HG03135 (cell line): ENCODE measurements around the gene HSFX1.
A peak's percentile ranks its signal among the peaks of the same experiment; 100 is the strongest.
"Not testable (repeated sequence)": the region's sequence is repeated elsewhere in the genome, so short reads cannot be mapped to it uniquely, and the experiment has no call there.

Experiments
- ATAC-seq: cut with Tn5 transposase; IDR thresholded peaks from one replicate; pipeline ENCODE4 v1.9.1; 2021; ENCODE audit warnings: mild to moderate bottlenecking, moderate library complexity; ENCODE audit not compliant: unreplicated experiment

The HSFX1 gene, protein sequence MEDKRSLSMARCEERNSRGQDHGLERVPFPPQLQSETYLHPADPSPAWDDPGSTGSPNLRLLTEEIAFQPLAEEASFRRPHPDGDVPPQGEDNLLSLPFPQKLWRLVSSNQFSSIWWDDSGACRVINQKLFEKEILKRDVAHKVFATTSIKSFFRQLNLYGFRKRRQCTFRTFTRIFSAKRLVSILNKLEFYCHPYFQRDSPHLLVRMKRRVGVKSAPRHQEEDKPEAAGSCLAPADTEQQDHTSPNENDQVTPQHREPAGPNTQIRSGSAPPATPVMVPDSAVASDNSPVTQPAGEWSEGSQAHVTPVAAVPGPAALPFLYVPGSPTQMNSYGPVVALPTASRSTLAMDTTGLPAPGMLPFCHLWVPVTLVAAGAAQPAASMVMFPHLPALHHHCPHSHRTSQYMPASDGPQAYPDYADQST

DNA sequence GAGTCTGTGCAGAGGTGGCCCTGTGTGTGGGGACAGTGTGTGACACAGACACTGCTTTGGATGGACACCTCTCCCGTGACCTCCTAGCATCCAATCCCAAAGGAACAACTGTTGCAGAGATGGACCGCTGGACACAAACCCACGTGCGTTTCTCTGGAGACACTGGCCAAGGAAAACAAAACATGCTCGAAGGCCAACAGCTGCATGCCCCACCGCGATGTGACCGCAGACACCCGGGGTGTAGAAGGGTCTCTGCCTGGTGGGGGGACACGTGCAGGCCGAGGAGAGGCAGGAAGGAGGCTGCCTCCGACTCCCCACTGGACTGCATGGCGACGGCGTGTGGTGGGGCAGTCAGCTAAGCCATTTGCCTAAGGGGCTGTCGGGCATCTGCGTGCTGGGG, at the start of gene HSFX1:
Gene HSFX1 (plus strand): TSS at position 301 of the 400 bp plus-strand sequence. CDS start 614 bp downstream, outside the sequence.
- not testable (repeated sequence) for ATAC-seq

GRCh38 chrX:149727308-149727707, 46.6 kb upstream of the HSFX1 start:
- not testable (repeated sequence) for ATAC-seq

DNA sequence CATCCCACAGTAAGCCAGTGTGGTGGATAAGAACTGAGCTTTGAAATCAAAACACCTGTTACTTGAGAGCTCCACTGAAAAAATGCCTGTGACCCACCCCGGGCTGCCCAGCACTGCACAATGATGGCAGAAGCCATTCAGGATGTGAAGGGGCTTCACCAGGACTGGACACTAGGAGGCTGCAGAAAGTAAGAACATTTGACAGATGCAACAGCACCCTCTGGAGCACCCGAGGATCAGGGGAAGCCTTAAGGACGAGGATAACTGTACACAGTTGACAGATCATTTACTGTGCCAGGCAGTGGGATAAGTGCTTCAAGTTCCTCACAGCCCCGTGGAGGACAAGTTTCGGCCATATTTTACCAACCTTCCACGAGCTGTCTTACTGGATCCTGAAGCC, 31.6 kb upstream of the HSFX1 start:
- not testable (repeated sequence) for ATAC-seq

DNA sequence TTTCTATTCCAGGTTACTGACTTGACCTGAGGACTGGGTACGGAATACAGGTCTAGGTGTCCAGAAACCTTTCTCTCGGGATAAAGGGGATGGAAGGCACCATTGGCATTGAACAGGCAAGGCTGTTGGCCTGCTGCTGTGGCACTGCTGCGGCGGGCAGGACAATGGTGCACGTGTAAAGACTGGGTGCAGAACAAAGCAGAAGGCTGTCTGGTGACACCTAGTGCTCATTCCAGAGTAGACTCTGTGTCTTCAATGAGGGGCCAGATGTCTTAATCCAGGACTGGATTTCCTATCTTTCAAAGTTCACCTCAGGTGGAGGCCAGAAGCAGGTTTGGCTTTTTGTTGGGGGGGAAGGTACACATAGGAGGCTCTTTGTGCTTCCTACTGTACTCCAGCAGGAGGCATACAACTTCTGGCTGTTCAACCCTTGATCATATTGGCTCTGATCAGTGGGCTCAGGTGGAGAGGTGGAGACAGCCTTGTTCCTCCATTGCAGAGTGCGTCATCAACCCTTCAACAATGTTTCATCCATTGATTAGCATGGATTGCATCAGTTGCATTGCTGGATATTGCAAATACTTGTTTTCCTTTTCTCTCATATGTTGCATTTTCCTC, 27.4 kb upstream of the HSFX1 start:
- not testable (repeated sequence) for ATAC-seq

GRCh38 chrX:149757206-149758067, 16.4 kb upstream of the HSFX1 start:
- ATAC-seq: no peak

DNA sequence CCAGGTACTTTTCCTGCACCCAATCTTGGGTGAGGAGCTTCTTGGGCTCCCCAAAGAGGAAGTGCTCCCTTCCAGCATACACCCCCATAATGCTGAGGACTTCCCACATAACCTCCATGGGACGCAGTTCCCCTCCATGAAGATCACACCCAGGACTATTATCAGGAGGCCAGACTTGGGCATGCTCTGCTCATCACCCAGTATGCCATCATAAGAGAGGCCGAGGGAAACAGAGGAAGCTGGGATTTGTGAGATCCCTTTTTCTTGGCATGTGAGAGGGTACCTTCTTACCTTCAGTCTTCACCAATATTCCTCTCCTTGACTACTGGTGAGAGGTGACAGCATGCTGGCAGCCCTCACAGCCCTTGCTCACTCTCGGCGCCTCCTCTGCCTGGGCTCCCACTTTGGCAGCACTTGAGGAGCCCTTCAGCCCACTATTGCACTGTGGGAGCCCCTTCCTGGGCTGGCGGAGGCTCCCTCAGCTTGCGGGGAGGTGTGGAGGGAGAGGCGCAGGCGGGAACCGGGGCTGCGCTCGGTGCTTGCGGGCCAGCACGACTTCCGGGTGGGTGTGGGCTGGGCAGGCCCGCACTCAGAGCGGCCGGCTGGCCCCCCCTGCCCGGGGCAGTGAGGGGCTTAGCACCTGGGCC, 15.7 kb upstream of the HSFX1 start:
- no peak for ATAC-seq

DNA sequence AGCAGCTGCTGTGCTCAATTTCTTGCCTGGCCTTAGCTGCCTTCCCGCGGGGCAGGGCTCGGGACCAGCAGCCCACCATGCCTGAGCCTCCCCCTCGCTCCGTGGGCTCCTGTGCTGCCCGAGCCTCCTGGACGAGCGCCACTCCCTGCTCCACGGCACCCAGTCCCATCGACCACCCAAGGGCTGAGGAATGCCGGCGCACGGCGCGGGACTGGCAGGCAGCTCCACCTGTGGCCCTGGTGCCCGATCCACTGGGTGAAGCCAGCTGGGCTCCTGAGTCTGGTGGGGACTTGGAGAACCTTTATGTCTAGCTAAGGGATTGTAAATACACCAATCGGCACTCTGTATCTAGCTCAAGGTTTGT, 15.2 kb upstream of the HSFX1 start:
- ATAC-seq: not testable (repeated sequence)

GRCh38 chrX:149759824-149760223, 14.0 kb upstream of the HSFX1 start:
- no peak for ATAC-seq

- no peak for ATAC-seq
These were observed 12.9 kb upstream of the HSFX1 start for GRCh38 chrX:149760965-149761364.

GRCh38 chrX:149761858-149762674, 11.8 kb upstream of the HSFX1 start:
- not testable (repeated sequence) for ATAC-seq

DNA sequence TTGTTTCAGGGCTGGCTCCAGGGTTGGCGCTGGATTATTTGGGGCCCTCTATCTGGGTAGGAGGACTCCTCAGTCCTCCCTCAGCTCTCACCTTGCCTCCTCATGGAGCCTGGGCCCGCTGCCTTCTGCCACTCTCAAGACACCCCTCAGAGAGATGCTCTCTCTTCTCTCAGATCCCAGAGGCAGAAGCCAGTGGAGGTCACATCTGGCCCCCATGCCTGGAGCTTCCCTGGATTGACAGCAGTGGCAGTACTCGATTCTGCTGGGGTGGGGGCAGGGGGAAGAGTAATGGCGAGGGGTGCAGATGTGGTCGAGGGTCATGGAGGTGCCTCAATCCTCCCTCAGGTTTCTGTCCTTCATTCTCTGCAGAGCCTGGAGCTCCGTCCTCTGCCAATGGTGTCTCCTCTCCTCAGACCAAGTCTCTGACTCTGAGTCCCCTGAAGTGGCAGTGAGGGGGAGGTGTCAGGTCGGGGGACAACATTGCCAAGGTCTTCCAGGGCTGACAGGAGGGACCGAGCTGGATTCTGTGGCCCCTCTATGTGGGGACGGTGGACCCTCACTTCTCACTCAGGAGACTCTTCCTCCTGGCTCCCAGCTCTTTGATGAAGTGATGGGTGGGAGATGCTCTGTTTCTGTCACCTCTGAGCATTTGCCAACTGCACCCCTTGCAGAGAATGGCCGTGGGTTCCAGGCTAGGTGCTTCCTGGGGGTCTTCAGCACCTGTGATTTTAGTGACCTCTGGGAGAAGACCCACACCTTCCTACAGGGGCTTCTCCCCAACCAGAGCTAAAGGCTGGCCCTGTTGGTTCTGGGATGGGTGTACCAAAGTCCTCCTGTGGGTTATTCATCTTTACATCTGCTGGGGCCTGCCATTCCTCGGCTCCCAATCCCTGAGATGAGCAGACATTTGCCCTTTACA, 10.9 kb upstream of the HSFX1 start:
- ATAC-seq: no peak

DNA sequence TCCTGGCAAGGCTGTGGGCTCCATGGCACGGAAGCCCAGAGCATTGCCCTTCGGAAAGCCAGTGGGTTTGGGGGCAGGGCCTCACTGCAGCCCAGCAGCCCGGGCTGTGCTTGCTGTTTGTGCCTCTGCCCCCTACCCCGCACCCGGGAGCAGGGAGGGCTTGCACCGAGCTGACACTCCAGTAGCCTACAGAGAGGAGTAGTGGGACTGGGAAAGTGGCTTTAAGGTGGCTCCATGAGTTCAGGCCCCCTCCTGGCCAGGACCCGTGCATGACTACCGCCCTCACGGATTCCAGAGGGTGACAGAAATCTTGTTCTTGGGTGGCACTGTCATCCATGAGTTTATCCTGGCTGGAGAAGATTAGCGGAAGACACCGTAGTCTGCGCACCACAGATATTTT, 3.5 kb upstream of the HSFX1 start:
- not testable (repeated sequence) for ATAC-seq

DNA sequence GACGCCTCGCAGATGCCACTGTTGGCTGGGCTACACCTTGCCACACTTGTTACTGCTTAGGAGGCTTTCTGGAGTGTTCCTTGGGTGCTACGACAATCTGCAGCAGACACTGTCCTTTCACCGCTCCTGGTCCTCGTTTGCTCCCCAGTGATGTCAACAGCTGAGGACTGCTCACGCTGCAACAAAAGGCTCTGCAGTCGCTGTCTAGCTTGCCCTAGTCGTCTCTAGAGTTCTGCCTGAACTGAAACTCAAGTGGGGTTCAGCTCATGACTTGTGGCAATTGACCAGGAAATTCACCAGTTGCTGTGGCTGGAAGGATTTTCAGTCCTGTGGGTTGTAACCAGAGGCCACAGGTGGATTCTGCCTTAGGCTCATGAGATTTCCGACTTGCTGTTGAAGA, 842 bp upstream of the HSFX1 start:
- not testable (repeated sequence) for ATAC-seq

DNA sequence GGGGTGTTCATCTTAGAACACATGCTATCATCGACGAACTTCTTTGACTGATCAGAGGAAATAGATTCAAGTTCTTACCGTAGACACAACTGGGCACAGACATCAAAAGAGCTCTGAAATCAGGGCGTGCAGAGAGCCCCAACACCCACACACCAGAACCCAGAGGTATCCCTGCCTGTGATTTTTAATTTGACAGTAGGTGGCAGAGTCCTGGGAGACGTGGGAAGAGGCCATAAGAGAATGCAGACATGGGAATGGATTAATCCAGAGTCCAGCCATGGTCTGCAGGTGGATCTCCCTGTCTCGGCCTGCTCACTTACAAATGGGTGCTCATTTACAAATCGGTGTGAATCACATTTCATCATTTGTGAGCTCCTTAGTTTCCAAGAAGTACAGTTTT, 4.1 kb downstream of the HSFX1 start:
- not testable (repeated sequence) for ATAC-seq

GRCh38 chrX:149781727-149782126, 7.9 kb downstream of the HSFX1 start, which contains the start of gene MAGEA9:
Gene MAGEA9 (plus strand): TSS chrX:149781930. CDS start chrX:149786211, 4,281 bp downstream.
- ATAC-seq: not testable (repeated sequence)

DNA sequence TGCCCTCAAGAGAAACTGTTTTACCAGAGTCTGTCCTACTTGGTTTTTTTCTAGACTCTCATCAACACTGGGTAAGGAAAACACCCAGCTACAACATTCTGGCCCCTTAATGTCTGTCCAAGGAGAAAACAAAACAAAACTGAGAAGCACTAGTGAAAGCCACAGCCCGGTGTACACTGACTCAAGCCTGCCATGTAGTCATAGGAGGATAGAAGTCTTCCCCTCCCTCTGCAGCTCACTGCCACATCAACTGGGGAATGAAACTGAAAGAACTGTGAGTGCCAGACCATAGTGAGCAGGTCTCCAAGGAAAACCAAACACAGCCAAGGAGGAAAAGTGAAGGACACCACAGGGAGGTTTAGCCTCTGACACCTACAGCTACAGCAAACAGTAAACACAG, 21.7 kb downstream of the HSFX1 start:
- ATAC-seq: peak; percentile 99

GRCh38 chrX:149799095-149799714, 25.3 kb downstream of the HSFX1 start:
- ATAC-seq: no peak

DNA sequence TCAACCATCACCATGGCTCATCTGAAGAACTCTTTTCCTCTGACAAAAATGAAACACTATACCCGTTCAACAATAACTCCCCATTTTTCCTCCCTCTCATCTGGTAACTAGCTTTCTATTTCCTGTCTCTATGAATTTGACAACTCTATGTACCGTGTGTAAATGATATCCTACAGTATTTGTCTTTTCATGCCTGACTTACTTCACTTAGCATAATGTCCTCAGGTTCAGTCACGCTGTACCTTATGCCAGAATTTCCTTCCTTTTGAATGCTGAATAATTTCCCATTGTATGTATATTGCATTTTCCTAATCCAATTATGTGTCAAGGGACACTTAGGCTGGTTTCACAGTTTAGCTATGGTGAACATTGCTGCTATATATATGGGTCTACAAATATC, 26.1 kb downstream of the HSFX1 start:
- ATAC-seq: no peak
